GM12892 (cell line): ENCODE results near the gene TMEM127.
"Not testable (repeated sequence)": the region's sequence is repeated elsewhere in the genome, so short reads cannot be mapped to it uniquely, and the experiment has no call there.

ENCODE experiments used
- DNase-seq: peaks from one replicate; pipeline ENCODE4 v3.0.0; 2011; ENCODE audit not compliant: insufficient read length
- FAIRE-seq: peaks from 2 replicates; lab custom pipeline; 2011; peaks lifted over from hg19 to GRCh38; lab: Jason Lieb, UNC
- POLR2A ChIP-seq: IDR thresholded peaks from 2 replicates; pipeline ENCODE4 v1.6.1; 2011; ENCODE audit warnings: low read depth, low read length, control low read depth
- POLR2AphosphoS5 ChIP-seq: IDR thresholded peaks from 2 replicates; pipeline ENCODE4 v1.6.1; 2011; ENCODE audit warnings: low read depth, low read length, control low read depth
- TAF1 ChIP-seq: IDR thresholded peaks from 2 replicates; pipeline ENCODE4 v1.6.1; 2011; ENCODE audit warnings: low read depth, mild to moderate bottlenecking, control low read depth, low read length, borderline replicate concordance

The TMEM127 gene

GRCh38 chr2:96261328-96262003 is 4.3 kb downstream of the TMEM127 start:
- TF ChIP-seq POLR2A = no peak
- no peak for TF ChIP-seq TAF1
- no peak for TF ChIP-seq POLR2AphosphoS5
- no peak for DNase-seq
- no peak for FAIRE-seq

- peak; percentile 46 for DNase-seq
- TF ChIP-seq TAF1 (no peak), POLR2AphosphoS5 (no peak), POLR2A (no peak)
- peak; percentile 42 for FAIRE-seq
Measured at GRCh38 chr2:96260387-96261260, 5.2 kb downstream of the TMEM127 start.

GRCh38 chr2:96259497-96259921 is 6.3 kb downstream of the TMEM127 start:
- TF ChIP-seq TAF1 (no peak), POLR2AphosphoS5 (no peak), POLR2A (no peak)
- no peak for DNase-seq
- no peak for FAIRE-seq

GRCh38 chr2:96258166-96259022 is 7.4 kb downstream of the TMEM127 start:
- no peak for FAIRE-seq
- DNase-seq = no peak
- no peak for TF ChIP-seq POLR2A
- TF ChIP-seq TAF1 = no peak
- no peak for TF ChIP-seq POLR2AphosphoS5

GRCh38 chr2:96257744-96258143 is 8.1 kb downstream of the TMEM127 start:
- not testable (repeated sequence) for DNase-seq, FAIRE-seq

- no peak for TF ChIP-seq POLR2A
- no peak for TF ChIP-seq POLR2AphosphoS5
- no peak for TF ChIP-seq TAF1
Measured at GRCh38 chr2:96256611-96257113, 9.1 kb downstream of the TMEM127 start.

GRCh38 chr2:96254571-96254970 is 11.2 kb downstream of the TMEM127 start:
- TF ChIP-seq POLR2A = no peak
- no peak for TF ChIP-seq POLR2AphosphoS5
- TF ChIP-seq TAF1 = no peak
- no peak for DNase-seq
- FAIRE-seq = no peak

More at GRCh38 chr2:96256611-96257113, 9.1 kb downstream of the TMEM127 start:
- no peak for FAIRE-seq
- no peak for DNase-seq

GRCh38 chr2:96253006-96253405 is 12.8 kb downstream of the TMEM127 start:
- FAIRE-seq = no peak
- no peak for DNase-seq
- TF ChIP-seq POLR2AphosphoS5 (no peak), TAF1 (no peak), POLR2A (no peak)

- FAIRE-seq (no peak), DNase-seq (no peak)
- TF ChIP-seq TAF1 (no peak), POLR2AphosphoS5 (no peak), POLR2A (no peak)
Measured at GRCh38 chr2:96252526-96252925, 13.3 kb downstream of the TMEM127 start.

GRCh38 chr2:96251721-96252292 is 14.0 kb downstream of the TMEM127 start:
- FAIRE-seq (no peak), DNase-seq (no peak)
- TF ChIP-seq TAF1 (no peak), POLR2AphosphoS5 (no peak; the same call in 1 of the 2 replicates), POLR2A (no peak)

- no peak for TF ChIP-seq TAF1
- TF ChIP-seq POLR2AphosphoS5 = no peak; the same call in 1 of the 2 replicates
- TF ChIP-seq POLR2A = no peak; the same call in 1 of the 2 replicates
- FAIRE-seq = no peak
Measured at GRCh38 chr2:96250188-96250587, 15.6 kb downstream of the TMEM127 start.

More at GRCh38 chr2:96250188-96250587, 15.6 kb downstream of the TMEM127 start:
- no peak for DNase-seq
